Upper lobe of left lung (tissue), 6 donors: ENCODE measurements around the gene ESPNL. TPM values are rescaled to one million over a fixed set of nuclear protein-coding genes. Genes with fewer than 3 reads are reported as not detected.
A peak's percentile ranks its signal among the peaks of the same experiment; 100 is the strongest.

Experiments used
- ATAC-seq, 2 donors: fragments of 200-7000 bp; cut with Tn5 transposase; one replicate each; pipeline ENCODE4 v1.9.1; 2022; ENCODE audit warnings: mild to moderate bottlenecking in 2 of 2, moderate library complexity in 2 of 2; ENCODE audit not compliant: low FRiP score in 2 of 2
- DNase-seq, 2 donors: peaks; one replicate each; pipeline ENCODE4 v3.0.0-alpha.2; 2019 to 2020
- H3K27ac ChIP-seq, 4 donors: fragments of 200-600 bp; sonication (generic); one replicate each; pipeline ENCODE4 v1.5.1; 2016 to 2019
- H3K27me3 ChIP-seq, 4 donors: fragments of 200-600 bp; sonication (generic); one replicate each; pipeline ENCODE4 v1.5.1; 2017 to 2019
- H3K36me3 ChIP-seq, 4 donors: fragments of 200-600 bp; sonication (generic); one replicate each; pipeline ENCODE4 v1.5.1; 2016 to 2019
- H3K4me1 ChIP-seq, 4 donors: fragments of 200-600 bp; sonication (generic); one replicate each; pipeline ENCODE4 v1.5.1; 2018 to 2019
- H3K4me3 ChIP-seq, 4 donors: fragments of 200-600 bp; sonication (generic); one replicate each; pipeline ENCODE4 v1.5.1; 2017 to 2019; ENCODE audit warnings: mild to moderate bottlenecking in 2 of 4, moderate library complexity in 1 of 4
- H3K9me3 ChIP-seq, 4 donors: fragments of 200-600 bp; sonication (generic); one replicate each; pipeline ENCODE4 v1.5.1; 2018 to 2019
- EP300 ChIP-seq, 4 donors: sonication (generic); formaldehyde crosslinking; IDR thresholded peaks; one replicate each; pipeline ENCODE4 v1.5.1; 2017; ENCODE audit warnings: antibody characterized with exemption in 4 of 4, control low read depth in 2 of 4
- POLR2A ChIP-seq, 4 donors: fragments of 450-650 bp; IDR thresholded peaks; one replicate each; pipeline ENCODE4 v1.5.1; 2016 to 2017; ENCODE audit warnings: antibody characterized with exemption in 4 of 4, mild to moderate bottlenecking in 2 of 4
- POLR2AphosphoS5 ChIP-seq, 2 donors: sonication (generic); formaldehyde crosslinking; IDR thresholded peaks; one replicate each; pipeline ENCODE4 v1.5.1; 2017; ENCODE audit warnings: antibody characterized with exemption in 2 of 2
- WGBS, 2 donors: methylation state at CpG; one replicate each; pipeline ENCODE4 v1.1.5; 2017 to 2018; 5-methylcytosine and 5-hydroxymethylcytosine counted together
- total RNA-seq, 6 donors: library from RNA; depleted of rRNA in 4 of 6; stranded (reverse); fragments of >200 nt in 4 of 6; gene quantifications; one replicate each; pipeline versions ENCODE4 v1.1.0 to v1.2.1, GENCODE V29; 2016 to 2021
- TF ChIP-seq, protein P1 (sequence below), 6 experiments: fragments of 450-650 bp in 4 of 6; fragments of 200-600 bp in 2 of 6; sonication (generic) in 2 of 6; IDR thresholded peaks; one replicate each; pipeline ENCODE4 v1.5.1; 2016 to 2019; ENCODE audit warnings: antibody characterized with exemption in 6 of 6
- donor health status: DM: no; HTN: no; CAD: no; lungs with moderate emphysema.
- donor health status: DM: no; HTN: yes; CAD: no; lungs with severe emphysema.

Gene ESPNL
- total RNA-seq, 6 donors from 2014 or later = 0.10 to 3.1 (median 0.38) TPM; not detected in 2

DNA sequence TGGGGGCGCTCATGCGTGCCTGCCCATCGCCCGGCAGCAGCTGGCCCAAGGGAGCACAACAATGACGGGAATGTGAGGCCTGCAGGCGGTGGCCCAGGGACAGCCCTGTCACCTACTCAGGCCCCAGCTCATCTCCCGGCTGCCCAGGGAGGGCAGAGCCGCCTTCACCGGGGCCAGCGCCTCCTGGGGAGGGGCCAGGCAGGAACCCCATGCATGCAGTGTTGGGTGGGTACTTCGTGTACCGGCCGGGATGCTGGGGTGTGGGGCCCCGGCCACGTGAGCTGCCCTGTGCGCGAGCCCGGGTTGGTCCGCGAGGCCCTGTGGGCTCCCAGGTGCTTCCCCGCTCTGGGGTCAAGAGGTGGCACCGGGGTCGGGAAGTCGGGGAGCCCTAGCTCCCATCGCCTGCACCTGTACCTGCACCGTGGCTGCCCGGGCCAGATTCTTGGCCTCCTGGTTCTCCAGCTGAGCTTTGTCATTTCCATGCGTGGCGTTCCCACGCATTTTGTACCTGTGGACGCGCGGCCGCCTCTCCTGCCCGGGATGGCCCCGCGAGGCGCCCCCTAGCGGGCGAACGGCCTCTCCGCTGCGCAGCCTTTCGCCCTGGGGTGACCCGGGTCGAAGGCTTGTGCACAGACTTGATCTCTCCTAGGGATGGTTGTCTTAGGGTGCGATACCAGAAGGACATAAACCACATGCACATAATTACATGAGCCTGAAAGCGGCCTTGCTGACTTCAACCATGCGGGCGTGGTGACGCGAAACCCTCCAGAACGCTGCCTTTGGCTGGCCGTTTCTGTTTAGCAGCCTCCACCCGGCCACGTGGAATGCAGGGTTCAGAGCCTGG lies 39.3 kb downstream of the ESPNL start:
- TF ChIP-seq, protein P1, sequence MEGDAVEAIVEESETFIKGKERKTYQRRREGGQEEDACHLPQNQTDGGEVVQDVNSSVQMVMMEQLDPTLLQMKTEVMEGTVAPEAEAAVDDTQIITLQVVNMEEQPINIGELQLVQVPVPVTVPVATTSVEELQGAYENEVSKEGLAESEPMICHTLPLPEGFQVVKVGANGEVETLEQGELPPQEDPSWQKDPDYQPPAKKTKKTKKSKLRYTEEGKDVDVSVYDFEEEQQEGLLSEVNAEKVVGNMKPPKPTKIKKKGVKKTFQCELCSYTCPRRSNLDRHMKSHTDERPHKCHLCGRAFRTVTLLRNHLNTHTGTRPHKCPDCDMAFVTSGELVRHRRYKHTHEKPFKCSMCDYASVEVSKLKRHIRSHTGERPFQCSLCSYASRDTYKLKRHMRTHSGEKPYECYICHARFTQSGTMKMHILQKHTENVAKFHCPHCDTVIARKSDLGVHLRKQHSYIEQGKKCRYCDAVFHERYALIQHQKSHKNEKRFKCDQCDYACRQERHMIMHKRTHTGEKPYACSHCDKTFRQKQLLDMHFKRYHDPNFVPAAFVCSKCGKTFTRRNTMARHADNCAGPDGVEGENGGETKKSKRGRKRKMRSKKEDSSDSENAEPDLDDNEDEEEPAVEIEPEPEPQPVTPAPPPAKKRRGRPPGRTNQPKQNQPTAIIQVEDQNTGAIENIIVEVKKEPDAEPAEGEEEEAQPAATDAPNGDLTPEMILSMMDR (IDR thresholded peaks at IDR 0.05) = peak in 5 of 6 experiments; percentile 20 to 32 (median 25)
- TF ChIP-seq POLR2AphosphoS5 (IDR thresholded peaks at IDR 0.05) = no peak
- no peaks in the 10 kb centered on the region for H3K36me3 ChIP-seq
- H3K27ac ChIP-seq = no peak overlapping the region
- peaks cover 8 to 28% (median 18%) of the 10 kb centered on the region in 4 donors for H3K4me1 ChIP-seq
- ATAC-seq (no peak), DNase-seq (peak in 1 of 2 donors; percentile 85)
- H3K4me3 ChIP-seq = peak overlapping the region in 2 of 4 donors; percentile 26
- H3K9me3 ChIP-seq = no peaks in the 10 kb centered on the region
- H3K27me3 ChIP-seq = no peaks in the 10 kb centered on the region
- WGBS, 2 donors = 53 to 57% methylated on average over 14 to 50 of the region's 56 CpGs

DNA sequence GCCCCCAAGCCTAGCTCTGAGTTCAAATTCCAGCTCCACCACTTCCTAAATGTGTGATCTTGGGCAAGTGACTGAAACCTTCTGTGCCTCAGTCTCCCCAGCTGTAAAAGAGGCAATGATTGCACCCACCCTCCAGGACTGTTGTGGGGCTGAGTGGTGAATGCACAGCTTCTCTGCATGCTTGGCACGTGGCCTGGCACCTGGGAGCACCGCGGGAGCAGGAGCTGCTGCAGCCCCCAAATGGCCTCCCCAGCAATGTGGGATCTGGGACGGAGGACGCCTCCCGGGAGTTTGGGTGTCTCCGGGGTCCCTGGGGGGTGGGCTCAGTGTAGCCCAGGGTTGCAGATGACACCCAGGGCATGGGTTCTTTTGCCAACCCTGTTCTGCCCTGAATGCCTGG lies 39.9 kb downstream of the ESPNL start:
- WGBS, 2 donors = 100% methylated on average over 6 of the region's 7 CpGs; no CpG with 5 or more reads in 1 of the 2 donors
- Histone ChIP-seq H3K4me1 (peaks cover 8 to 28% (median 18%) of the 10 kb centered on the region in 4 donors), H3K9me3 (no peaks in the 10 kb centered on the region), H3K4me3 (no peak overlapping the region), H3K27ac (no peak overlapping the region), H3K36me3 (no peaks in the 10 kb centered on the region), H3K27me3 (no peaks in the 10 kb centered on the region)
- ATAC-seq (no peak), DNase-seq (peak in 1 of 2 donors; percentile 72)
- TF ChIP-seq EP300 (IDR thresholded peaks at IDR 0.05) (no peak), POLR2A (IDR thresholded peaks at IDR 0.05) (no peak), POLR2AphosphoS5 (IDR thresholded peaks at IDR 0.05) (no peak)
- TF ChIP-seq, protein P1 (IDR thresholded peaks at IDR 0.05) = no peak

DNA sequence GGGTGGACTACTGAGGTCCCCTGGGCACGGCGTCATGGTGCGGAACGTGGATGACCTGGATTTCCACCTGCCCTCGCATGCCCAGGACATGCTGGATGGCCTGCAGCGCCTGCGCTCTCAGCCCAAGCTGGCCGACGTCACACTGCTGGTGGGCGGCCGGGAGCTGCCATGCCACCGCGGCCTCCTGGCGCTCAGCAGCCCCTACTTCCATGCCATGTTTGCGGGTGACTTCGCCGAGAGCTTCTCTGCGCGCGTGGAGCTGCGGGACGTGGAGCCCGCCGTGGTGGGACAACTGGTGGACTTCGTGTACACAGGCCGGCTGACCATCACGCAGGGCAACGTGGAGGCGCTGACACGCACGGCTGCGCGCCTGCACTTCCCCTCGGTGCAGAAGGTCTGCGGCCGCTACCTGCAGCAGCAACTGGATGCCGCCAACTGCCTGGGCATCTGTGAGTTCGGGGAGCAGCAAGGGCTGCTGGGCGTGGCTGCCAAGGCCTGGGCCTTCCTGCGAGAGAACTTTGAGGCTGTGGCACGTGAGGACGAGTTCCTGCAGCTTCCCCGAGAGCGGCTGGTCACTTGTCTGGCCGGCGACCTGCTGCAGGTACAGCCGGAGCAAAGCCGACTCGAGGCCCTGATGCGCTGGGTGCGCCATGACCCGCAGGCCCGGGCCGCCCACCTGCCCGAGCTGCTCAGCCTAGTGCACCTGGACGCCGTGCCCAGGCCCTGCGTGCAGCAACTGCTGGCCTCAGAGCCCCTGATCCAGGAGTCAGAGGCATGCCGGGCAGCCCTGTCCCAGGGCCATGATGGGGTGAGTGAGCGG lies 40.8 kb downstream of the ESPNL start:
- TF ChIP-seq, protein P1 (IDR thresholded peaks at IDR 0.05) = no peak
- TF ChIP-seq POLR2AphosphoS5 (IDR thresholded peaks at IDR 0.05) = no peak
- TF ChIP-seq EP300 (IDR thresholded peaks at IDR 0.05) = no peak
- TF ChIP-seq POLR2A (IDR thresholded peaks at IDR 0.05) = no peak
- H3K36me3 ChIP-seq = no peaks in the 10 kb centered on the region
- DNase-seq (peak in 1 of 2 donors; percentile 82), ATAC-seq (no peak)
- H3K27ac ChIP-seq = peak overlapping the region in 1 of 4 donors; percentile 11
- H3K9me3 ChIP-seq = no peaks in the 10 kb centered on the region
- peaks cover 8 to 28% (median 18%) of the 10 kb centered on the region in 4 donors for H3K4me1 ChIP-seq
- no peaks in the 10 kb centered on the region for H3K27me3 ChIP-seq
- no peak overlapping the region for H3K4me3 ChIP-seq
- 92 to 93% methylated on average over 30 to 50 of the region's 60 CpGs for WGBS, 2 donors

DNA sequence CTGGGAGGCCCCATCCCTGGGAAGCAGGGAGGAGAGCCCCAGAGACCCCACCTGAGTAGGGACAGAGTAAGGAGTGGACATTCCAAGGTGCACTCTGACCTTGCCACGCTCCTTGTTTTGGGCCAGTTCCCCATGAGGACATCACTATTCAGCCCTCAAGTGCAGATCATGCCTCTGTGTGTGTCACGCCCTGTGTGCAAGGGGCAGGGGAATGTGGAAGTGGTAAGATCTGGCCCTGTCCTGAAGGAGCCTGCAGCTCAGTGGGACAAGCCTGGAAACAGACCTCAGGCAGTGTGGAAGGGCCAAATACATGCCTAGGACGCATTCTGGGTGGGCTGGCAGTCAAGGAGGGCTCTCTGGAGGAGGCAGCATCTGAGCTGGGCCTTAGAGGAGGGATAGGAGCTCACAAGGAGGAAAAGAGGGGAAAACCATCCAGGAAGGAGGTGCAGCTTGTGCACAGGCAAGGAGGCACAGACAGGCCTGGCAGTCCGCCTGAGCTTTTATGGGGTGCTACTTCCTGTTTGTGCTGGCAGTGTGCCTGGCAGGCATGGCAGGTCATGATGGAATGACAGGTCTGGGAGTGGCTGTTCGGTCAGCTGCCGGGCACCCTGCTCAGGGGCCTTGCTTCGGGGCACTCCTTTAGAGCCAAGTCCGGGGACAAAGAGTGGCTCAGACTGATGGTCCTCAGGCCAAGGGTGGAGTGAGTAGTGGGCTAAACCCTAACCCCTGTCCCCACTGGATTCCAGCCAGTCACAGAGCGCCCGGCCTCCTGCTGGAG lies 41.6 kb downstream of the ESPNL start:
- Histone ChIP-seq H3K4me3 (no peak overlapping the region), H3K9me3 (no peaks in the 10 kb centered on the region), H3K27ac (peak overlapping the region in 1 of 4 donors; percentile 11), H3K27me3 (no peaks in the 10 kb centered on the region), H3K36me3 (no peaks in the 10 kb centered on the region), H3K4me1 (peaks cover 8 to 28% (median 18%) of the 10 kb centered on the region in 4 donors)
- no peak for TF ChIP-seq POLR2A (IDR thresholded peaks at IDR 0.05)
- no peak for TF ChIP-seq POLR2AphosphoS5 (IDR thresholded peaks at IDR 0.05)
- no peak for TF ChIP-seq EP300 (IDR thresholded peaks at IDR 0.05)
- TF ChIP-seq, protein P1 (IDR thresholded peaks at IDR 0.05) = no peak
- 46 to 61% methylated on average over 4 to 8 of the region's 10 CpGs for WGBS, 2 donors
- ATAC-seq = peak in 1 of 2 donors; percentile 12
- DNase-seq = peak; percentile 52 to 64
